ENCODE measurements around the gene LCLAT1.

Gene LCLAT1

GRCh38 chr2:30527411-30527810 lies 80.4 kb downstream of the LCLAT1 start:
- no peak for TF ChIP-seq REST (IDR thresholded peaks at IDR 0.05; ENCODE audit: insufficient read depth in 1 of 2, low read depth in 2 of 2, low read length in 2 of 2)
- TF ChIP-seq POLR2AphosphoS5 (IDR thresholded peaks at IDR 0.05; ENCODE audit: low read depth, low read length) = no peak
- no peak for TF ChIP-seq FOXP2 (optimal IDR thresholded peaks at IDR 0.05; ENCODE audit: borderline replicate concordance, extremely low read depth, extremely low read length, insufficient read depth)
- no peak for TF ChIP-seq TAF1 (IDR thresholded peaks at IDR 0.05; ENCODE audit: borderline replicate concordance, insufficient read depth, low read length)
- TF ChIP-seq SIN3A (IDR thresholded peaks at IDR 0.05; ENCODE audit: borderline replicate concordance, insufficient read depth, low read length) = no peak

- no peak for TF ChIP-seq REST (IDR thresholded peaks at IDR 0.05; ENCODE audit: insufficient read depth in 1 of 2, low read depth in 2 of 2, low read length in 2 of 2)
- TF ChIP-seq POLR2AphosphoS5 (IDR thresholded peaks at IDR 0.05; ENCODE audit: low read depth, low read length) = no peak
- TF ChIP-seq SIN3A (IDR thresholded peaks at IDR 0.05; ENCODE audit: borderline replicate concordance, insufficient read depth, low read length) = no peak
- no peak for TF ChIP-seq TAF1 (IDR thresholded peaks at IDR 0.05; ENCODE audit: borderline replicate concordance, insufficient read depth, low read length)
- TF ChIP-seq FOXP2 (optimal IDR thresholded peaks at IDR 0.05; ENCODE audit: borderline replicate concordance, extremely low read depth, extremely low read length, insufficient read depth) = no peak
These were observed 80.8 kb downstream of the LCLAT1 start for GRCh38 chr2:30527859-30528258.

- TF ChIP-seq FOXP2 (optimal IDR thresholded peaks at IDR 0.05; ENCODE audit: borderline replicate concordance, extremely low read depth, extremely low read length, insufficient read depth) (no peak), TAF1 (IDR thresholded peaks at IDR 0.05; ENCODE audit: borderline replicate concordance, insufficient read depth, low read length) (no peak), SIN3A (IDR thresholded peaks at IDR 0.05; ENCODE audit: borderline replicate concordance, insufficient read depth, low read length) (no peak), REST (IDR thresholded peaks at IDR 0.05; ENCODE audit: insufficient read depth in 1 of 2, low read depth in 2 of 2, low read length in 2 of 2) (no peak)
These were observed 83.3 kb downstream of the LCLAT1 start for GRCh38 chr2:30530346-30530745.

- TF ChIP-seq FOXP2 (optimal IDR thresholded peaks at IDR 0.05; ENCODE audit: borderline replicate concordance, extremely low read depth, extremely low read length, insufficient read depth) = no peak
- no peak for TF ChIP-seq TAF1 (IDR thresholded peaks at IDR 0.05; ENCODE audit: borderline replicate concordance, insufficient read depth, low read length)
- TF ChIP-seq REST (IDR thresholded peaks at IDR 0.05; ENCODE audit: insufficient read depth in 1 of 2, low read depth in 2 of 2, low read length in 2 of 2) = no peak
- no peak for TF ChIP-seq SIN3A (IDR thresholded peaks at IDR 0.05; ENCODE audit: borderline replicate concordance, insufficient read depth, low read length)
These were observed 94.6 kb downstream of the LCLAT1 start for GRCh38 chr2:30541680-30542079.

GRCh38 chr2:30545875-30546274 lies 98.8 kb downstream of the LCLAT1 start:
- no peak for TF ChIP-seq POLR2AphosphoS5 (IDR thresholded peaks at IDR 0.05; ENCODE audit: low read depth, low read length)
- TF ChIP-seq TAF1 (IDR thresholded peaks at IDR 0.05; ENCODE audit: borderline replicate concordance, insufficient read depth, low read length) = no peak
- no peak for TF ChIP-seq REST (IDR thresholded peaks at IDR 0.05; ENCODE audit: insufficient read depth in 1 of 2, low read depth in 2 of 2, low read length in 2 of 2)
- TF ChIP-seq FOXP2 (optimal IDR thresholded peaks at IDR 0.05; ENCODE audit: borderline replicate concordance, extremely low read depth, extremely low read length, insufficient read depth) = no peak
- TF ChIP-seq SIN3A (IDR thresholded peaks at IDR 0.05; ENCODE audit: borderline replicate concordance, insufficient read depth, low read length) = no peak
